Neural progenitor cell (in vitro differentiated cells): ENCODE data around the gene CRELD1.

Experiments
- CTCF ChIP-seq: fragments of 200-600 bp; sonication (generic); IDR thresholded peaks from 2 replicates; pipeline ENCODE4 v1.5.1; 2017; ENCODE audit warnings: antibody characterized with exemption, mild to moderate bottlenecking
- EZH2phosphoT487 ChIP-seq: fragments of 200-600 bp; sonication (generic); IDR thresholded peaks from 2 replicates; pipeline ENCODE4 v1.6.1; 2017; ENCODE audit warnings: antibody characterized with exemption

- TF ChIP-seq CTCF (no peak), EZH2phosphoT487 (no peak)
Observed at GRCh38 chr3:9914559-9915253, 18.9 kb upstream of the CRELD1 start.
